ENCODE results near the gene EEIG2. TPM values are rescaled to one million over a fixed set of nuclear protein-coding genes. Genes with fewer than 3 reads are reported as not detected.
"Not testable (repeated sequence)": the region's sequence is repeated elsewhere in the genome, so short reads cannot be mapped to it uniquely, and the experiment has no call there.

The EEIG2 gene
- total RNA-seq: 1.5 and 3.0 TPM in 2 replicates

DNA sequence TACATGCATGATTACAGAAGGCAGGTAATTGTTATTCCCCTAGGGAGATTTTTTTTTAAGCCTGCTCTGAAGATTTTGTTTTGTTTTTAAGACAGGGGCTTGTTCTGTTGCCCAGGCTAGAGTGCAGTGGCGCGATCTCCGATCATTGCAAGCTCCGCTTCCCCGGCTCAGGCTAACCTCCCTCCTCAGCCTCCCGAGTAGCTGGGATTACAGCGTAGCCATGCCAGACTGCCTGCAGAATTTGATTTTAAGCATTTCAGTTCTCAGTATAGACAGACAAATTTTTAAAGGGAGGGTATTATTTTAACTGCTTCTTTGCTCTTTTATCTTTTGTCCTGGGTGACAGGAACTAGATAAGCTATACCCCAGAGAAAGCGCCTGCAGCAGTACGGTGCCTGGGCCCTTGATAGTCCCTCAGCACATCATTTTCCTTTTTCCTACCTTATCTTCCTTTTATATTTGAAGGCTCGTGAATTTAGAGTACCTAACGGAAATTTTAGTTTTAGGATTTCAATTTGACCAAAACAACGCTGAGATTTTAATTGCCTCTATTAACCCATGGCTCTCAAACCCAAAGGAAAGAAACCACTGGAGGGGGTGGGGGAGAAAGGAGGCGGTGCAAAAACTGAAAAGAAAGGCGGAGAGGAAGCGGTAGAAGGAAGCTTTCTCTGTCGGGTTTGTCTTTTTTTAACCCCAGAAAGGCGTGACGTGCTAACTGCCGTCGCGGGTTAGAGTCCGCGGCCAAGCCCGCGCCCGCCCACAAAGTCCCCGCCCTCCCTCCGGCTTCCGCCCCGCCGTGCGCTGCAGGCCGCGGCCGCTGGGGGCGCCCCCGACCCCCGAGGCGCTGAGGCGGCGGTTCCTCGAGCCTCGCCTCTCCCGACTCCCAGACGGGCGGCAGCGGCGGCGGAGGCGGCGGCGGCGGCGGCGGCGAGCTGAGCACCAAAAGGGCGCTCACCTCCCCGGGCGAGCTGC is at the start of gene EEIG2:
Gene EEIG2 (plus strand): TSS at position 886 of the 972 bp plus-strand sequence. CDS start 329 bp downstream, outside the sequence.
- DNase-seq: peak; percentile 84

DNA sequence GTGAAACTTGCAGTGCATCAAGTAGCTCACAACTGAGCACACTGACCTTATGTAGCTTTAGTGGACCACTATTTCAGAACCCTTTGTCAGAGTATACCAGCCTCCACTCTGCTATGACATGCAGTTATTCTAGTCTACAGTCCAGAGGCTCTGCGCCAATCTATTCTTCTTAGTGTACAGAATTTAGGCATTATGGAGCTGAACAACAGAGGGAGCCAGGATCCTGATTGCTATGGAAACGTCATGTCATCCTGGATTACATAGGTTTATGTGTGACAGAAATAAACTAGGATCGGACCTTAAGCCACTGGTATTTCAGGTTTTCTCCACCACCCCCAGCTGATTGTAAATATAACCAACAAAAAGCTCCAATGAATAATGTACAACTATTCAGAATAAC is 48.1 kb upstream of the EEIG2 start:
- no peak for DNase-seq

DNA sequence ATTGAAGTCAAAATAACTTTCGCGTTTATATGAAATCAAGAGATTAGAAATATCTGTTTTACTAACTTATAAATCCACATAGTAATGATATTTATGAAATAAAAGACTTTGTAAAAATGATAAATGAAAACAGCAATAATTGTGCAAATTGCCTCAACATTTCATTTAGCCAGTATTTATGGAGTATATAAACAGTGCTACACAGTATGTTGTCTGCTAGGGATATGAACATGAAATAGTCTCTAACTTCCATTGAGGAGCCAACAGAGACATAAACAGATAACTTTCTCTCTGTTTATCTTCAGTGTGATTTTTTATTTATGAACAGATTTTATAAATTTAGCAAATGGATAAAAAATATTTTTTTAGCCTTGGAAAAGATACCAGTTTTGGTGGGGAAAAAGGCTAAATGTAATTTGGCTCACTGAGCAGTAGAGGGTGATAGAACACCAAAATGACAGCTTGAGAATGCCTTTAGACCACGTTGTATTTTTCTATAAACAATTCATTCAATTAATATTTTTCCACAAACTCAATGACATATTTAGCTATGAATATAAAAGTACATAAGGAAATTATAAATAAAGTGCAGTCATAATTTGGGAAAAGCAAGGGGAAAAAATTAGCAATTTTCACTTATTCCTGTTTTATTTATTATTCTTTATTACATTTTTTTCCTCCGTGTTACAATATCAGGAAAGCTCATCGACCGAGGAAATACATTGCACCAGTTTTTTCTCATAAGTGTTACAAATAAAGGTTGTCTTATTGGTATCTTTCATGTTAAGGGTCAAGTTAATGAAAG is 47.5 kb upstream of the EEIG2 start:
- peak; percentile 68 for DNase-seq

GRCh38 chr1:108513044-108513415 is 46.9 kb upstream of the EEIG2 start:
- no peak for DNase-seq

- DNase-seq: not testable (repeated sequence)
These were observed 46.0 kb upstream of the EEIG2 start for GRCh38 chr1:108513914-108514313.

DNA sequence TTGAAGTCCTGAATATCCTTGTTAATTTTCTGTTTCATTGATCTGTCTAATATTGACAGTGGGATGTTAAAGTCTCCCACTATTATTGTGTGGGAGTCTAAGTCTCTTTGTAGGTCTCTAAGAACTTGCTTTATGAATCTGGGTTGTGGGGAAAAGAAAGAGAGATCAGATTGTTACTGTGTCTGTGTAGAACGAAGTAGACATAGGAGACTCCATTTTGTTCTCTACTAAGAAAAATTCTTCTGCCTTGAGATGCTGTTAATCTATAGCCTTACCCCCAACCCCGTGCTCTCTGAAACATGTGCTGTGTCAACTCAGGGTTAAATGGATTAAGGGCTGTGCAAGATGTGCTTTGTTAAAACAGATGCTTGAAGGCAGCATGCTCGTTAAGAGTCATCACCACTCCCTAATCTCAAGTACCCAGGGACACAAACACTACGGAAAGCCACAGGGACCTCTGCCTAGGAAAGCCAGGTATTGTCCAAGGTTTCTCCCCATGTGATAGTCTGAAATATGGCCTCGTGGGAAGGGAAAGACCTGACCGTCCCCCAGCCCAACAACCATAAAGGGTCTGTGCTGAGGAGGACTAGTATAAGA is 42.5 kb upstream of the EEIG2 start:
- not testable (repeated sequence) for DNase-seq

DNA sequence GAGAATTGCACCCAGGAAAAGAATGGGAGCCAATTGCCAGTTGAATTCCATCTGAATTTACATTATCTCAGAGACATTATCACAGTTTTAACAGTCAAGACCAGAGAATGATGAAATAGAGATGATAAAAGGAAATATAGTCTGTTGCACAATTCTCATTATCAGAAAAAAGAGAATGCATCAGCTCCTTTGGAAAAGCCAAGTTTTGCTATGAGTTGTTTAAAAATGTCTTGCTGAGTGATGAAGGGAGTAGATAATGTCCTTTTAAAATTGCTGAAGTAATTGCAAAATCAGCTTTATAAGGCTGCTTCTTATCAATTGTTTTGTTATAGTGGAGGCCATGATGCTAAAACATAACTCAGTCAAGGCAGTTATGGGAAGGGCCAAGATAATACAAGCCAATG is 37.9 kb upstream of the EEIG2 start:
- no peak for DNase-seq

GRCh38 chr1:108523829-108524228 is 36.1 kb upstream of the EEIG2 start:
- DNase-seq: no peak

GRCh38 chr1:108524676-108525075 is 35.2 kb upstream of the EEIG2 start:
- no peak for DNase-seq

GRCh38 chr1:108527135-108527534 is 32.8 kb upstream of the EEIG2 start:
- no peak for DNase-seq

- no peak for DNase-seq
These were observed 32.1 kb upstream of the EEIG2 start for GRCh38 chr1:108527837-108528236.

GRCh38 chr1:108531444-108531843 is 28.5 kb upstream of the EEIG2 start:
- no peak for DNase-seq

DNA sequence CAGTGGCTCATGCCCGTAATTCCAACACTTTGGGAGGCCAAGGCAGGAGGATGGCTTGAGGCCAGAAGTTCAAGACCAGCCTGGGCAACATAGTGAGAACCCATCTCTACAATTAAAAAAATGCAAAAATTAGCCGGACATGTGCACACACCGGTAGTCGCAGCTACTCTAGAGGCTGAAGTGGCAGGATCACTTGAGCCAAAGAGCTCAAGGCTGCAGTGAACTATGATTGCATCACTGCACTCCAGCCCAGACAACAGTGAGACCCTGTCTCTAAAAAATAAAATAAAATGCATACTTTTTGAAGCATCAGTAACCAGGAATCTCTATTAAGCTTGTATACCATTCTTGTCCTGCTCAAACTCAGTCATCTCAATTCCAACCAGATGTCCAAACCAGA is 27.2 kb upstream of the EEIG2 start:
- DNase-seq: no peak

DNA sequence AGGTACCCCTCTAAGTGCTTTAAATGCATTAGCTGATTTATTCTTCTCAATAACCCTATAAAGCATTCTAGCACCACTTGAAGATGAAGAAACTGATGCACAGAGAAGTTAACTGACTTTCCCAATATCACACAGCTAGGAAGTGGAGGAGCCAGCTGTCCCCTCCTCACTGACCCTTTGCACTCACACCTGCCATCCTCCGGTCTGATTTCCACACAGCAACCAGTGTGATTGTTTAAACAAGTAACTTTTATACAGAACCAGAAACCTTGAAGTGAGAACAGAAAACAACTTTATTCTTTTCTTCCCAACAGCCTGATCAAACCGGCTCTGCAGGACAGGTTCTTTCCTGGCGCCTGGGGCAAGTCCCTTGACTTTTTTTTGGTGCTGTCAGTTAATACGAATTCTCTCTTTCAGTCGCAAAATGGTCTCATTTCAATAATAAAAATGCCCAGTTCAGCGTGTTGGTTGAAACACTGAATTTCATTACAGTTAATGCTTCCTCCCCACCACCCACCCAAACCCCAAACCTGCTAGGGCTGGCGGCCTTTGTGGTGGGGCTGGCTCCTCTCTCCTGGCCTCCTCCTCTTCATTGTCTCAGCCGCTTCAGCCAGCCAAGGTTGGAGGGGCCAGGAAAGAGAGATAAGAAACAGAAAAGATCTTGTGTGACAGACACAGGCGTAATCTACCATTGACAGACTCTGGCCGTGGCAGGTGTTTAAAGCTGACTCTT is 26.4 kb upstream of the EEIG2 start:
- no peak for DNase-seq

GRCh38 chr1:108534759-108535158 is 25.1 kb upstream of the EEIG2 start:
- no peak for DNase-seq

DNA sequence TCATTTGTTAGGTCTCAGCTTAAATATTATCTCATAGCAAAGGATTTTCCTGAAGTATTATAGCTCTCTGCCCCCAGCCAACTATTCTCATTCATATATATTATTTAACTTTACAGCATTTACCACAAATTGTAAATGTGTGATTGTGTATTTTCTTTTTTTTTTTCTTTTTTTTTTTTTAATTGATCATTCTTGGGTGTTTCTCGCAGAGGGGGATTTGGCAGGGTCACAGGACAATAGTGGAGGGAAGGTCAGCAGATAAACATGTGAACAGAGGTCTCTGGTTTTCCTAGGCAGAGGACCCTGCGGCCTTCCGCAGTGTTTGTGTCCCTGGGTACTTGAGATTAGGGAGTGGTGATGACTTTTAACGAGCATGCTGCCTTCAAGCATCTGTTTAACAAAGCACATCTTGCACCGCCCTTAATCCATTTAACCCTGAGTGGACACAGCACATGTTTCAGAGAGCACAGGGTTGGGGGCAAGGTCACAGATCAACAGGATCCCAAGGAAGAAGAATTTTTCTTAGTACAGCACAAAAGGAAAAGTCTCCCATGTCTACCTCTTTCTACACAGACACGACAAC is 24.5 kb upstream of the EEIG2 start:
- not testable (repeated sequence) for DNase-seq

- DNase-seq: not testable (repeated sequence)
These were observed 23.9 kb upstream of the EEIG2 start for GRCh38 chr1:108536021-108536420.

GRCh38 chr1:108536791-108537190 is 23.1 kb upstream of the EEIG2 start:
- not testable (repeated sequence) for DNase-seq

GRCh38 chr1:108537976-108538375 is 21.9 kb upstream of the EEIG2 start:
- DNase-seq: no peak

- DNase-seq: no peak
These were observed 18.9 kb upstream of the EEIG2 start for GRCh38 chr1:108540977-108541376.

DNA sequence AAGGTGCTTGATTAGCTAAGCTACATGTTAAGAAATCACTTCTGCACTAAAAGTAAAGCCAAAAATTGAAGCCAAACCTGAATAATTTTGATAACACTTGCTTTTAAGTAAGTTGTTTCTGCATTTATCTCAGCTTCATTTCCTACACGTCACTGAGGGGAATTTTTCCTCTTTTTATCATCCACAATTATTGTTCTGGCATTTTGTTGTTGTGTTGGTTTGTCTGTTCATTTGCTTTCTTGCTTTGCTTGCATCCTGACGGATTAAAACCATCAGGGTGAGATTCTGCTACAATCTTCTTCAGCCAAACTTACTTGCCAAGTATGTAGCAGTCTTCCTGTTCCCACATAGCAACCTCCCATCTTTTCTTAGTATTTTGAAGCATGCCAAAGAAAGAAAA is 18.0 kb upstream of the EEIG2 start:
- no peak for DNase-seq

DNA sequence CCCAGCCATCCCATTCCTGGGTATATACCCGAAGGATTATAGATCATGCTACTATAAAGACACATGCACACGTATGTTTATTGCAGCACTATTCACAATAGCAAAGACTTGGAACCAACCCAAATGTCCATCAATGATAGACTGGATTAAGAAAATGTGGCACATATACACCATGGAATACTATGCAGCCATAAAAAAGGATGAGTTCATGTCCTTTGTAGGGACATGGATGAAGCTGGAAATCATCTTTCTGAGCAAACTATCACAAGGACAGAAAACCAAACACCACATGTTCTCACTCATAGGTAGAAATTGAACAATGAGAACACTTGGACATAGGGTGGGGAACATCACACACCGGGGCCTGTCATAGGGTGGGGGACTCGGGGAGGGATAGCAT is 12.4 kb upstream of the EEIG2 start:
- not testable (repeated sequence) for DNase-seq

Measured in dermis blood vessel endothelial cell (primary cell).